Measurements from ENCODE around the gene RASEF.

The RASEF gene

GRCh38 chr9:83020864-83021263 is 42.1 kb downstream of the RASEF start:
- TF ChIP-seq CTCF (IDR thresholded peaks at IDR 0.05; ENCODE audit: low read depth, low read length, missing control alignments), result no peak
- DNase-seq (ENCODE audit: low read depth), result no peak
- in situ Hi-C loops (cut with HindIII; ENCODE audit: low sequenced_read_pairs), result no loop called here
- H3K4me3 ChIP-seq (ENCODE audit: low read depth, low read length), result no peak overlapping the region

- no peak for DNase-seq (ENCODE audit: low read depth)
- TF ChIP-seq CTCF (IDR thresholded peaks at IDR 0.05; ENCODE audit: low read depth, low read length, missing control alignments), result no peak
- H3K4me3 ChIP-seq (ENCODE audit: low read depth, low read length), result no peak overlapping the region
- in situ Hi-C loops (cut with HindIII; ENCODE audit: low sequenced_read_pairs), result no loop called here
These were observed 42.6 kb downstream of the RASEF start for GRCh38 chr9:83020327-83020726.

- H3K4me3 ChIP-seq (ENCODE audit: low read depth, low read length), result no peak overlapping the region
- no peak for DNase-seq (ENCODE audit: low read depth)
- no peak for TF ChIP-seq CTCF (IDR thresholded peaks at IDR 0.05; ENCODE audit: low read depth, low read length, missing control alignments)
- in situ Hi-C loops (cut with HindIII; ENCODE audit: low sequenced_read_pairs), result no loop called here
These were observed 43.7 kb downstream of the RASEF start for GRCh38 chr9:83019246-83019645.

GRCh38 chr9:83015897-83016296 is 47.0 kb downstream of the RASEF start:
- DNase-seq (ENCODE audit: low read depth), result no peak
- no peak overlapping the region for H3K4me3 ChIP-seq (ENCODE audit: low read depth, low read length)
- TF ChIP-seq CTCF (IDR thresholded peaks at IDR 0.05; ENCODE audit: low read depth, low read length, missing control alignments), result no peak
- in situ Hi-C loops (cut with HindIII; ENCODE audit: low sequenced_read_pairs), result no loop called here

- no peak for TF ChIP-seq CTCF (IDR thresholded peaks at IDR 0.05; ENCODE audit: low read depth, low read length, missing control alignments)
- H3K4me3 ChIP-seq (ENCODE audit: low read depth, low read length), result no peak overlapping the region
- no peak for DNase-seq (ENCODE audit: low read depth)
- in situ Hi-C loops (cut with HindIII; ENCODE audit: low sequenced_read_pairs), result no loop called here
These were observed 48.9 kb downstream of the RASEF start for GRCh38 chr9:83013867-83014605.

GRCh38 chr9:83012922-83013838 is 49.8 kb downstream of the RASEF start:
- in situ Hi-C loops (cut with HindIII; ENCODE audit: low sequenced_read_pairs), result no loop called here
- no peak overlapping the region for H3K4me3 ChIP-seq (ENCODE audit: low read depth, low read length)
- no peak for TF ChIP-seq CTCF (IDR thresholded peaks at IDR 0.05; ENCODE audit: low read depth, low read length, missing control alignments)
- DNase-seq (ENCODE audit: low read depth), result no peak
